Cerebellar nuclear complex (tissue), 1 donor: ENCODE results near the gene ACAP1.
"Not testable (repeated sequence)": the region's sequence is repeated elsewhere in the genome, so short reads cannot be mapped to it uniquely, and the experiment has no call there.

Experiments
- DNase-seq, 2 experiments: peaks; one replicate each; lab custom pipeline; 2025; lab: John Stamatoyannopoulos, UW

ACAP1 gene

DNA sequence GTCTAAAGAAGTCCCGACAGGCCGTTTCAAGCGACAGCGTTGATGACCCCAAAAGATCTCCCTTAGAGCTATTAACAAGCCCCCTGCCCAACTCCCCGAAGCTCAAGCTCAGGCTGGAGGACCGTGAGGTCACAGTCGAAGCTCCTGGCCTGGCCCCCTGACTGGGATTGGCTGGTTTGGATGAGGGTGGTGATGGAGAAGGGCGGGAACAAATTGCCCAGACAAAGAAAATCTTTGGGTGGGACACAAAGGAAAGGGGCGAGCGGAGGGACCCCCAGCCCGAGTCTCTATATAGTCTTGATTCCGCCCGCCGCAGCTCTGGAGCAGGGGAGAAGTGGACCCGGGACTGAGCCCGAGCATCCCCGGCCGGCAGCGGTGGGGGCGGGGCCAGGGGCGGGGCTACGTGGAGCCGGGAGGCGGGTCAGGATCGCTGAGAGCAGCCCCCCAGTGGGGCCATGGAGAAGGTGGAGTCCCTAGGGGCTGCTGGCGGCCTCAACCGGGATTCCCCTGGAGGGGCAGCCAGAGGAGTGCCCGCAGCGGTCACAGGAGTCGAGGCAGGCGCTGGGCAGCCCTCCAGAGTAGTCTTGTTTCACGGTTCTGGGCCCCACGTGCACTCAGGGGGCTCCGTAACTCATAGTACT is 6.2 kb upstream of the ACAP1 start:
- no peak for DNase-seq

DNA sequence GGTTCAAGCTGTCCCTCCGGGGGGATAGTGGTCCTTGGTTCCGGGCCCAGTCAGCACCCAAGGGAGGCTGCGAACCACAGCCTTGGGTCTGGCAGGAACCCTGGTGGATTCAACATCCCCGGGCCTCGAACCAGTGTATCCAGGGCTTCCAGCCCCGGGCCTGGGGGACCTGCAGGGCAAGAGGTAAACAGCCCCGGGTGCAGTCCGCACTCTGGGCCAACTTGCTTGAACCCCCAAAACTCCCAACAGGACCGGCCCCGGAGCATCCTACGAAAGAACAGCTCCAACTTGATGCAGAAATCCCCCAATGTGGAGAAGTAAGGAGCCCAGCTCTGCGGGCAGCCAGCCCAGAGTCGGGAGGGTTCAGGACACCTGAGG is 5.7 kb upstream of the ACAP1 start:
- no peak for DNase-seq

DNA sequence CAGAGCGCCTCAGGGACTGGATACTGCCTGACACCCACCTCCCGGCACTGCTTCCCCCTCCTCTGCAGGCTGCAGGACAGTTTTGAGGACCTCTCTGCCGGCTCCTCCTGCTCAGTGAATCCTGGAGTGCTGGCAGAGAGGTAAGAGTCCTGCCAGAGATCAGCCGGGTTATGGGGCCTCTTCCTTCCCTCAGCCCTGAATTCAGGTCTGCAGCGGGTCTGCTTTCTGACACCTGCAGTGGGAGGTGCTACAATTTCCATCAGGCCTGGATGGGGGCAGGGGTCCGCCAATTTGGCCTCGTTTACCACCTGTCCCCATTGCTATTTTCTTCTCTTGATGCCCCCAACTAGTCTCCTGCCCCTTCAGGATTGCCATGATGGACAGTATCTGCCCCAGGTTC is 4.2 kb upstream of the ACAP1 start:
- no peak for DNase-seq

DNA sequence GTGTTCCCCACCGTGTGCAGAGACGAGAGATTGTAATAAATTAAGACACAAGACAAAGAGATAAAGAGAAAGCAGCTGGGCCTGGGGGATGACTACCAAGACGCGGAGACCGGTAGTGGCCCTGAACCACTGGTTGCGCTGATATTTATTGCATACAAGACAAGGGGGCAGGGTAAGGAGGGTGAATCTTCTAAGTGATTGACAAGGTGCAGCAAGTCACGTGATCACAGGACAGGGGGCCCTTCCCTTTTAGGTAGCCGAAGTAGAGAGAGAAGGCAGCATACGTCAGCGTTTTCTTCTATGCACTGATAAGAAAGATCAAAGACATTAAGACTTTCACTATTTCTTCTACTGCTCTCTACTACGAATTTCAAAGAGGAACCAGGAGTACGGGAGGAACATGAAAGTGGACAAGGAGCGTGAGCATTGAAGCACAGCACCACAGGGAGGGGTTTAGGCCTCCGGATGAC is 3.7 kb upstream of the ACAP1 start:
- not testable (repeated sequence) for DNase-seq

DNA sequence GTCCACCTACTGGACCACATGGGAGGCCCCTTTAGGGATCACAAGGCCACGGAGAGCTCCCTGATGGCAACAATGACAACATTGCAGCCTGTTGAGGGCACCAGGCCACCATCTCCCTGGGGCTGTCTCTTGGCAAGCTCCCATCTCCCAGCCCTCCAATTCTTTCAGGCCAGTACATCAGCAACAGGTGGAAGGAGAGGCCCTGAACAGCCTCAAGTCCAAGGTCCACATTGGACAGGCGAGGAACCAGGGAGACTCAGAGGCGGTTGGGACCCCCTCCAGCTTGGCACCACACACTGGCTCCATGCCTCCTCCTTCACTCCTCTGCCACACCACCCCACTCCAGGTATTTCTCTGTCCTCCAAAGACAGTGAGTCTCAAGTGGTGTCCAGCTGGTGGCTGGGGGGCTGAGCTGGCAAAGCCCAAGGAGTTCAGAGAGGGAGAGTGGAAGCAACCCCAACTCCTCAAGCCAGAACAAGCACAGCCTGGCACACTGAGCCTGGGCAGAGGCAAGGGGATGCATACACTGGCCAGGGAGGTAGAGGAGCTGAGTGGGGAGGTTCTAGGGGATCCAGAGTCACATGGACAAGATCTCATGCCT is 1.3 kb upstream of the ACAP1 start:
- no peak for DNase-seq

DNA sequence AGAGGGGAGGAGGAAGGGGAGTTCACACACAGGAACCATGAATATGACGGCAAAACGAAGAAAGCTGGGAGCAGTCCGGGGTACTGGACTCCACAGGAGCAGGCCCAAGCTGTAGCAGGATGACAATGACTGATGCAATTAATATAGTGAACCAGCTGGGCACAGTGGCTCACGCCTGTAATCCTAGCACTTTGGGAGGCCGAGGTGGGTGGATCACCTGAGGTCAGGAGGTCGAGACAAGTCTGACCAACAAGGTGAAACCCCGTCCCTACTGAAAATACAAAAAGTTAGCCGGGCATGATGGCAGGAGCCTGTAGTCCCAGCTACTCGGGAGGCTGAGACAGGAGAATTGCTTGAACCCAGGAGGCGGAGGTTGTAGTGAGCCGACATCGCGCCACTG is 564 bp upstream of the ACAP1 start:
- DNase-seq = not testable (repeated sequence)

DNA sequence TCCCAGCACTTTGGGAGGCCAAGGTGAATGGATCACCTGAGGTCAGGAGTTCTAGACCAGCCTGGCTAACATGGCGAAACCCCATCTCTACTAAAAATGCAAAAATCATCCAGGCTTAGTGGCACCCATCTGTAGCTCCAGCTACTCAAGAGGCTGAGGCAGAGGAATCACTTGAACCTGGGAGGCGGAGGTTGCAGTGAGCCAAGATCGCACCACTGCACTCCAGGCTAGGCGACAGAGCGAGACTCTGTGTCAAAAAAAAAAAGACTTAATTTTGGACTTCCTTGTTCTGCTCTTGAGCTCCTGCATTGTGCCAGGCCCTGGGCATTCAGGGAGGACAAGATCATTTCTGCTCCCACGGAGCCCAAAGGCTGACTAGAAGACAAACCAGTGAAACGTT is 1.3 kb downstream of the ACAP1 start:
- DNase-seq = not testable (repeated sequence)

DNA sequence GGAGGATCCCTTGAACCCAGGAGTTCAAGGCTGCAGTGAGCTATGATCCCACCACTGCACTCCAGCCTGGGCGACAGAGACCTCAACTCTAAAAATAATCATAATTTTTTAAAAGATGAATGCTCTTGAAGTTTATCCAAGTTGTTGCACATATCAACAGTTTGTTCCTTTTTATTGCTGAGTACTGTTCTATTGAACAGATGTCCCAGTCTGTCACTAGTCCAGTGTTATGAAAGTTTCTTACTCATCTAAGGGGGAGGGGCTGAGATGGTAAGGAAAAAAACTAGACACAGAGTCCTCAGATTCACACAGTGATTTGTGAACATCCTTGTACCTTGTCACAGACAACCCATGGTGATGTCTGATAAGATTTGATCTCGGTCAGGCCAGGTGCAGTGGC is 3.9 kb downstream of the ACAP1 start:
- no peak for DNase-seq

DNA sequence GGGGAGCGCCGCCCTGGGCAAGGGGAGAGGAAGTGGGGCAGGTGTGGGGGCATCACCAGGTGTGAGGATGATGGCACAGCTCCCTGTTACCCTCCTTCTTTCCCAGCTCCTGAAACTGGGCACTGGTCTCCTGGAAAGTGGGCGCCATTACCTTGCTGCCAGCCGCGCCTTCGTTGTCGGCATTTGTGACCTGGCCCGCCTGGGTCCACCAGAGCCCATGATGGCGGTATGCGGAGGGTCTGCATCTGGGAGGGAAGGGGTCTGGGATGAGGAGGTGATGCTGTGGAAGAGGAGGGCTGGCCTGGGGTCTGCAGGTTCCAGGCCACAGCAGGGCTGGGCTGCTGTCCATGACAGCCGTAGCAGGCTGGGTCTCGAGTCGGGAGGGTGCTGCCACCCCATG is 5.5 kb downstream of the ACAP1 start:
- no peak for DNase-seq

DNA sequence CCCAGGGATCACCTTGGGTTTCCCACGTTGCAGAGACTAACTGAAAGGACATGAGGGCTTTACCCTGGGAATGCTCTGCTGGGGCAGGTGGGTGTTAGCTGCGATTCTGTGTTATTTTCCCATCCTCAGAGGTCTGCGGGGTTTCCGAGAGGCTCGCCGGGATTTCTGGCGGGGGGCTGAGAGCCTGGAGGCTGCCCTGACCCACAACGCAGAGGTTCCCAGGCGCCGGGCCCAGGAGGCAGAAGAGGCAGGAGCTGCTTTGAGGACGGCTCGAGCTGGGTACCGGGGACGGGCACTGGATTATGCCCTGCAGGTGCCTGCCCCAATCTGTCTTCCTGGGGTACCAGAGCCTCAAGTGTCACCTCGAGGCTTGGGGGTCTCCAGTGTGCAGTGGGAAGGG is 6.9 kb downstream of the ACAP1 start:
- no peak for DNase-seq

DNA sequence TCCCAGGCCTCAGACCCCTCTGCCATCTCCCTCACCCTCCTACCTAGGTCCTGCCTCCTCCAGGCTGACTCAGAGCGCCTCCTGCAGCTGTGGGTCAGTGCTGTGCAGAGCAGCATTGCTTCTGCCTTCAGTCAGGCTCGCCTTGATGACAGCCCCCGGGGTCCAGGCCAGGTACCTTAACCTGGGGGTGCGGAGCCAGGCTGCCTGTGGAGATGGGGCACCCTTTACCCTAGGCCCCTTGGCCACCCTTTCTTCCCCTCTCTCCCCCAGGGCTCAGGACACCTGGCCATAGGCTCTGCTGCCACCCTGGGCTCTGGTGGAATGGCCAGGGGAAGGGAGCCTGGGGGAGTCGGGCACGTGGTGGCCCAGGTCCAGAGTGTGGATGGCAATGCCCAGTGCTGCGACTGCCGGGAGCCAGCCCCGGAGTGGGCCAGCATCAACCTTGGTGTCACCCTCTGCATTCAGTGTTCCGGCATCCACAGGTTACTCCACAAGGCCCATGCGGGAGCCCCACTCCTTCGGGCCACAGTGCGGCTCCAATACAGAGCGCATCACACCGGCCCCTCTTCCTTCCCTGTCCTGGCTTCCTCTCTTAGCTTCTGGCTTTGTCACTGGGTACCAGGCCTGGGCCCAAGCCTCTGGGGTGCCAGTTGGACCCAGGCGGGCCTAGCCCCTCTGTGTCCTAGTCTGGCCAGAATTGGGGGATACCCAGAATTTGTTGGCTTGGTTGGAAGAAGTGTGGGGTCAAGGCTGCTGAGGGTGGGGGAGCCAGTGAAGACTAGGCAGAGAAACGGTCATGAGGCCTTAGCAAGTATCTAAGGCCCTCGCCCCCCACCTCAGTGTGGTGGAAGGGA is 10.7 kb downstream of the ACAP1 start:
- no peak for DNase-seq

DNA sequence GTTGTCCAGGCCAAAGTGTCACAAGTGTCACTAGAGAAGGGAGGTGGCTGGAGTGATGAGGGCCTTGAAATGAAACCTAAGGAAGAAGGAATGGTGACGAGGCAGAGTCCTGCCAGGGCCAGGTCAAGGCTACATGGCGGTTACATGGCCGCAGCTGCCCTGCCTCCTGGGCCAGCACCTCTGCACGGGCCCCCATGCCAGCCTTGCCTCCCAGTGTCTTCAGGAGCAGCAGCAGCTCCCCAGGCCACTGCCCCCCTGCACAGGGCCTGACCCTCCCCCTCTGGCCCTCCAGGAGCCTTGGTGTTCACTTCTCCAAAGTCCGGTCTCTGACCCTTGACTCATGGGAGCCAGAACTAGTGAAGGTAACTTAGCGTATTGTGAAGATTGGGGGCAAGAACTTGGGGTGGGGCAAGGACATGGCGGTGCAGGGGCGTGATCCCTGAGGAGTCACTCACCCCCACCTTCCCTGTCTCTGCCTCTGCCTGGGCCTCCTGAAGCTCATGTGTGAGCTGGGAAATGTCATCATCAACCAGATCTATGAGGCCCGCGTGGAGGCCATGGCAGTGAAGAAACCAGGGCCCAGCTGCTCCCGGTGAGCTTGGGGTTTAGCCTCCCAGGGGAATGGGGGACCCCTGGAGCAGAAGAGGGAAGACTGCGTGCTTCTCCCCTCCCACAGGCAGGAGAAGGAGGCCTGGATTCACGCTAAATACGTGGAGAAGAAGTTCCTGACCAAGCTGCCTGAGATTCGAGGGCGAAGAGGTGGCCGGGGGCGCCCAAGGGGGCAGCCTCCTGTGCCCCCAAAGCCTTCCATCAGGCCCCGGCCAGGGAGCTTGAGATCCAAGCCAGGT is 11.5 kb downstream of the ACAP1 start:
- DNase-seq = no peak

DNA sequence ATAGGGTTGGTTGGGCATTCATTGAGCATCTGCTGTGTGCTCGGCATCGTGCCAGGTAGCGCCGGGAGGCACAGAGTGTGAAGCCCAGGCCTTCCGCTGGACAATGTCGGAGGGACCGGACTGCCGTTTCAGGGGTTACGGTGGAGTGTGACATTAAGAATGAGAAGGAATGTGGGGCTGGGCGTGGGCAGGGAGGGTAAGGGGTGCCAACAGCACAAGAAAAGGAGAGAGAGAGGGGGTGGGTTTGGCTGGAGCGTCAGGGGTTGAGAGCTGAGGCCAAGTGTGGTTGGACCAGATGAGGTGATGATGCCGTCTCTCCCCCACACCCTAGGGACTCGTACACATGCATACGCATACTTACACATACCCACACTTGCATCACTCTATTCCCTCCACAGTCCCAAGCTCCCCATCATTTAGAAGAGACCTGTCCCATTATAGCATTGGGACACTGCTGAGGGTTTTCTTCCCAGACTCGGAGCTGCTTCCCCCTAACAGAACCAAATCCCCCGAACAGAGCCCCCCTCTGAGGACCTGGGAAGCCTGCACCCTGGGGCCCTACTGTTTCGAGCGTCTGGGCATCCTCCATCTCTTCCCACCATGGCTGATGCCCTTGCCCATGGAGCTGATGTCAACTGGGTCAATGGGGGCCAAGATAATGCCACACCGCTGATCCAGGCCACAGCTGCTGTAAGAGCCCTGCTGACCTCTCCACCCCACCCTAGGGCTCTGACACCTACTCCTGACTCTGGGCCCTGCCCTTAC is 12.3 kb downstream of the ACAP1 start:
- no peak for DNase-seq

DNA sequence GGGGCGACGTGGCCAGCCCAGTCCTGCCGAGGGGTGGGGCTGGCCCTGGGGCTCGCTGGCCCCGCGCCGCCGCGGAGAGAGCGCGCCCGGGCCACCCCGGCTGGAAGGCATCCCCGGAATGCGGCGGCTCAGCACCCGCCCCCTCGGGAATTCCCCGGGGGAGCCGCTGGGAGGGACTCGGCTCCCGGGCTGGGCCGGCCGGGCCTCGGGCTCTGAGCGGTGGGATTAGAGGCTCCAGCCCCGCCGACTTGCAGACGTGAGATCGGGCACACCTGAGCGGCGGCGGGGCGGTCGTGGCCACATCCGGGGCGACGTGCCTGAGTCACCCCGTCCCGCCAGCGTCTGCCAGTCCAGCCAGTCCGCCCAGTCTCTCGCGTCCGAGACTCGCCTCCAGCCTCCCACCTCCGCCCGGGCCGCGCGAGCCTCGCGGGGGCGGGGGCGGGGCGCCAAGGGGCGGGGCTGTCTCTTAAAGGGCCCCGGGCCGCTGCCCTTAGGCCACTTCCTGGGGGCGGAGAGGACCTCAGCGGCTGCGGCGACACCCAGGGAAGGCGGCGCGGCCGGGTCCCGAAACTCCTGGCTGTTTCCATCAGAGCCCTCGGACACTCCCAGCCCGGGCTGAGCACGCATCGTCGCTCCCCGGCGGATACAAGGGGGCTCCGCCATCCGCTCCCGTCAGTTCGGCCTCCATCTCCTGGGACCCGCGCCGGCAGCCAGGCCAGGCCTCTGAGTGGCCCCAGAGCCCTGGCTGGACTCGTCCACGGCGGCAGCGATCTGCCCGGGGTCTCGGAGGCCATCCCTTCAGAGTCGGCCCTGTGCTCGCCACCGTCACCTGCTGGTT is 15.6 kb downstream of the ACAP1 start, which contains the start of gene KCTD11:
KCTD11 (plus strand) TSS at position 498 of the 838 bp plus-strand sequence.
- peak; percentile 4 to 20 for DNase-seq

DNA sequence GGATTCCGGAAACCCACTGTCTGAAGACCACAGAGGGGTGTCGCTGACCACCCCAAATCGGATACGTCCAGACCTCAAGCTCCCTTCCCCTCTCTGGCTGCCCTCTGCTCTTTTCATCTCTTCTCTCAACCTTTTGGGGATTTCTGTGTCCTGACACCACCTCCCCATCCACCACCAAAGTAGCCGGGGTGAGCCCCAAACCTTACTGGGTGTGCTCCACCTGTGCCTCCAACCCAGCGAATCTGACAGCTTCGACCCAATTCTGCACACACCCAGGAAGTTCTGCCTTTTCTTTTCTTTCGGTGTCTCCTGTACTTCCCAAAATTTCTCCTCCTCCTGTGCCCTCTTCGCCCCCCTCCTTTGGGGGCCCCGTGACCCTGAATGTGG is 16.2 kb downstream of the ACAP1 start:
- DNase-seq = no peak

DNA sequence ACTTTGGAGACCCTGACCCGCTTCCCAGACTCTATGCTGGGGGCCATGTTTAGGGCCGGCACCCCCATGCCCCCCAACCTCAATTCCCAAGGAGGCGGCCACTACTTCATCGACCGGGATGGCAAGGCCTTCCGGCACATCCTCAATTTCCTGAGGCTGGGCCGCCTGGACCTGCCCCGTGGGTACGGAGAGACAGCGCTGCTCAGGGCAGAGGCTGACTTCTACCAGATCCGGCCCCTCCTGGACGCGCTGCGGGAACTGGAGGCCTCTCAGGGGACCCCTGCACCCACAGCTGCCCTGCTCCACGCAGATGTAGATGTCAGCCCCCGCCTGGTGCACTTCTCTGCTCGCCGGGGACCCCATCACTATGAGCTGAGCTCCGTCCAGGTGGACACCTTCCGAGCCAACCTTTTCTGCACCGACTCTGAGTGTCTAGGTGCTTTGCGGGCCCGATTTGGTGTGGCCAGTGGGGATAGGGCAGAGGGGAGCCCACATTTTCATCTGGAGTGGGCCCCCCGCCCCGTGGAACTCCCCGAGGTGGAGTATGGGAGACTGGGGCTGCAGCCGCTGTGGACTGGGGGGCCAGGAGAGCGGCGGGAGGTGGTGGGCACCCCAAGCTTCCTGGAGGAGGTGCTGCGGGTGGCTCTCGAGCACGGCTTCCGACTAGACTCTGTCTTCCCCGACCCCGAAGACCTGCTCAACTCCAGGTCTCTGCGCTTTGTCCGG is 16.7 kb downstream of the ACAP1 start:
- DNase-seq = no peak

DNA sequence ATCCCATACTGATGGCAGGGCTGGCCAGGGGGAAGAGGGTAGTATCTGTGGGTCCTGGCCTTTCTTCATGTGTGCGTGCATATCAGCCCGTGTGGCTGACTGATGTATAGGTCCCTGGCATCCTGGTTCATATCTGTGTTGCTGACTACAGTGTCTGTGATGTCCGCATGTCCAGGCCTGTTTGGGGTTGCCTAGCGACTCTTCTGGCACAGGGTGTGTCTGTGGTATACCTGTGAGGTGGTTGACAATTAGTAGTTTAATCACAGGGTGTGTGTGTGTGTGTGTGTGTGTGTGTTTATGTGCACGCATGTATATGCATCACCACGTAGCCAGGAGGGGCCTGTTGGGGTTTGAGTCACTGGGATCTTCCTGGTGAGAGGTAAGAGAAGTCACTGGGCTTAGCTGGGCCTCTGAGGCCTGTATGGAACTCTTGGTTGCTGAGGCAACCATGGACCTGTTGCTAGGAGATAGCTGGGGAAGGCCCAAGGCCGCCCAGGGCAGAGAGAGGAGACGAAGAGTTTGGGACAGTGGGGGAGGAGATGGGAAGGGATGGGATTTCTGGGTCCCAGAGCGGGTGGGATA is 18.0 kb downstream of the ACAP1 start:
- no peak for DNase-seq

DNA sequence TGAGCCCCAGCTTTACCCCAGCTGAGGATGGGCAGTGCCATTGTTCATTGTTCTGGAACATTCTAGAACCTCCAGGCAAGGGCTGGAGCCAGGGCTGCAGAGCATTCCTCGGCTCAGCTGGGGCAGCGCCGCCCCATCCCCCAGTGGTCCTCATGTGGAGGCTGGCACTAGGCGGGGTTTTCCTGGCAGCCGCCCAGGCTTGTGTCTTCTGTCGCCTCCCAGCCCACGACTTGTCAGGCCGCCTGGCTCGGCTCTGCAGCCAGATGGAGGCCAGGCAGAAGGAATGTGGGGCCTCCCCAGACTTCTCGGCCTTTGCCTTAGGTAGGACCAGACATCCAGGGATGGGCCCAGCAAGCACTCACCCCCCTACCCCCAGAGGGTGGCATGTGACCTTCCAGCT is 18.7 kb downstream of the ACAP1 start, which contains the start of gene TMEM95:
TMEM95 (plus strand) TSS at position 104 of the 400 bp plus-strand sequence; CDS start at position 153, 49 bp downstream.
- no peak for DNase-seq

DNA sequence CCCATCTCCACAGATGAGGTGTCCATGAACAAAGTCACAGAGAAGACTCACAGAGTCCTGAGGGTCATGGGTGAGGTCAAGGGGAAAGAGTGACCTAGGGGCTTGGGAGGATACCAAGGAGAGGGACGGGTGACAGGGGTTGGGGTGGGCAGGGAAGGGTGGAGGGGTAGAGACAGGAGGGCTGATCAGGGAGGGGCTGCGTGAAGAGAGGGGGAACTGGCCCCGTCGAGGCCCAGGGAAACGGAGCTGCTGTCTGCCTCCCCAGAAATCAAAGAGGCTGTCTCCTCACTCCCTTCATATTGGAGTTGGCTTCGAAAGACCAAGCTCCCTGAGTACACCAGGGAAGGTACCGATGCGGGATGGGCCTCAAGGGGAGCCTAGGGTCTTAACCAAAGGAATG is 19.2 kb downstream of the ACAP1 start:
- no peak for DNase-seq
